NT2/D1 (cell line): ENCODE results near the gene DHX38.

ENCODE experiments used
- SUZ12 ChIP-seq: IDR thresholded peaks from 2 replicates; pipeline ENCODE4 v1.6.1; 2011; ENCODE audit not compliant: insufficient read length, insufficient read depth; ENCODE audit errors: extremely low read depth
- YY1 ChIP-seq: IDR thresholded peaks from 2 replicates; pipeline ENCODE4 v1.6.1; 2011; ENCODE audit not compliant: insufficient read length, insufficient read depth
- ZNF274 ChIP-seq: IDR thresholded peaks from 2 replicates; pipeline ENCODE4 v1.6.1; 2011; ENCODE audit warnings: mild to moderate bottlenecking, low read depth, low read length

- TF ChIP-seq ZNF274: no peak
- no peak for TF ChIP-seq YY1
- TF ChIP-seq SUZ12: no peak
These were observed 19.4 kb downstream of the DHX38 start for GRCh38 chr16:72112906-72113615.
